CMK (cell line): ENCODE measurements around the gene CMSS1.

ENCODE experiments used
- DNase-seq: peaks from one replicate; pipeline ENCODE4 v3.0.0-alpha.2; 2010; ENCODE audit warnings: low read depth

CMSS1 gene

GRCh38 chr3:100107221-100107814 lies 289.7 kb downstream of the CMSS1 start:
- DNase-seq, result no peak

DNA sequence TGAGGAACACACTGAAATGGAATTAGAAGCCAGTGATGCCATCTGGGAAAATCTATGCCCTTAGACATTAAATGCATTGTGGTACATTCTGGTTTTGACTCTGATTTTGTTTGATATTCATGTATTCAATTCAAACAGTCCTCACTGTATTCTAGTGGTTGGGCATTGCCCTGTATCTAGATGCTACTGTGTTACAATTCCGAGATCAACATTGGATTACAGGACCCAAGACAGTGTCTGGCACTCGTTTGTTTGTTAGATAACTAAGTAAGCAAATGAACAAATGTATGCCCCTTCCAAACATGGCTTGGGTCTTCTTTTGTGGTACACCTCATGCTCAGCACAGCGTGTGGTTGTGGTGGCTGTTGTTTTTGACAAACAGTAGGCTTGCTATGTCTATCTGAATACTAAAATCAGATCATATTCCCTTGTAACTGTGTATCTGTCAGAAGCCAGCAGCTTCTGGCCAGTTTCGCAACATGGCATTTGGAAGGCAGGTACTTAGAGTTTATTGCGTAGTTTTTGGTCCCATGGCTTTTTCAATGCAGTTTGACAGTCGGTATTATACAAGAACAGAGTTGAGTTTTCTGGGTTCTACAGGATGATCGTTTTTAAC lies 290.9 kb downstream of the CMSS1 start:
- DNase-seq, result no peak

GRCh38 chr3:100110162-100110561 lies 292.5 kb downstream of the CMSS1 start:
- DNase-seq, result no peak

DNA sequence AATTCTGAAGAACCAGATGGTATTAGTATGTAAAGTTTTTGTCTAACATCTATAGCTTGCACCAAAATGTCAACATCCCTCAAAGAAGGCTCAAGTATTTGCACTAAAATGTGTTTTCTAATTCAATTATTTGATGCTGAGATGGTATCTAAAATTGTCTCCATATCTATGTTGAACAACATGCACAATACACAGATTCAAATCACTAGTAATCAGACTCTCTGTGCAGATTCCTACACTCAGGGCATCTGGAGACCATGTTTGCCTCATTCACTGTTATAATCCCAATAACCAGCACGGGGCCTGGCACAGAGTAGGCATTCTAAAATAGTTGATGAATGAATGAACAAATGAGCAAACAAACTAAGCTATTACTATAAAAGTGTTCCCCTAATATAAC lies 294.1 kb downstream of the CMSS1 start:
- no peak for DNase-seq

- DNase-seq, result no peak
Observed at GRCh38 chr3:100113723-100114412, 296.2 kb downstream of the CMSS1 start.

DNA sequence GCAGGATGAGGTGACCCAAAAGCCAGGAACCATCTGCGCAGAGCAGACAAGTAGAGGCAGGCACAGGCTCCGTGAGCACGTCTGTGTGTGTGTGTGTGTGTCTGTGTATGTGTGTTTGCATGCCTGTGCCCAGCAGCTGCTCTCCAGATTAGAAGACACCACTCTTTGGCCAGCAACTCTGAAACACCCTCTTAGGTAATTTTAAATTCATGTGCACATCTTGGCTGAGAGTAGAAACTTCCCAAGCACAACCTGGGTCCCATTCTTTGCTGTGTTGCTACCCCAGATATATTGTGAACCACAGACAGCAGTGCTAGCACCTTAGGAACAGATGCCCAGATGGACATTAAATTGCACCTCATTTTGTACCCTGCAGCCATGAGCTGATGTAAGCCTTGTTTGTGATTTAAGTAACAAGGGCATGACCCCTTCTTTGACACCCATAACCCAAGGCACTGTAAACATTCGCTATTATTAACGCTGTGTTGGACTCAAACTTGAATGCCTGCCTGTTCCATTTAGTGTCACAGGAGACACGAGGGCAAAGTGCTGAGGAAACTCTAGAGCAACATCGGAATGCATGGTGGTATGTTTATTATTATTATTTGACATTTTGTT lies 296.9 kb downstream of the CMSS1 start, which contains the start of gene FILIP1L:
Gene FILIP1L, minus strand, starts transcription at position 89 of the 618 bp plus-strand sequence.
- DNase-seq, result no peak

- DNase-seq, result no peak
Observed at GRCh38 chr3:100117093-100117492, 299.4 kb downstream of the CMSS1 start.

DNA sequence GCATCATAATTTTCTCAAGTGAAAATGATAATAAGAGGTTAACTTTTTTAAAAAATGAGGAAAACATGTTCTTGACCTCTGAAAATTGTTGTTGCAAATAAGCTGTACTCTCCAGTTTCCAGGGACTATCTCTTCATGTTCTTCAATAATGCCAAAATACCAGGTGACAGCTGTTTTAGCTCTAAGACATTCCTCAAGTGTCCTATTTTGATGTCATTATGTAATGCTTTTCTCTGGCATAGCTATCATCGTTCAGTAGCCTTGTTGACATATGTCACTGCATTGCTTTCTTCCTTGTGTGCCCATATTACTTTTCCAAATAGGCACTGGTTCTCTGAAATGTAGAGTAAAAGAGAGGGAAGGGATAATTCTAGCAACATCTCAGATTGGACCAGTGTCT lies 302.4 kb downstream of the CMSS1 start:
- DNase-seq, result no peak

DNA sequence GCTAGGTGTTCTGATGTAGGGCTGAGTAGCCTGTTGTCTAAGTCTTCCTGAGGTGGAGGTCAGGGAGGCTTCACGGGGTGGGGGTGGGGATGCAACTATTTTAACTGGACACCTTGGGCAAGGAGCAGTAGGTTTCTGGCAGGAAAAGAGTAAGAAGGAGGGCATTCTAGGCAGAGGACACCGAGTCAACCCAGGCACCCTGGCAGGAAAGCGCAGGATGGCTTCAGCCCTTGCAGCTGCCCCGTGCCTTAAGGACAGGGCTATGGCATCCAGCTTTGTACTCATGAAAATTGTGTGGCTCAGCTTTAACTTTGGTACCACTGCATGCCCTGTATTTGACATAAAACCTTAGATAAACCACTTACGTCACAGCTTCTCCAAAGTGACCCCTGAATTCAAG lies 303.0 kb downstream of the CMSS1 start:
- DNase-seq, result no peak

- DNase-seq, result no peak
Observed at GRCh38 chr3:100122321-100122720, 304.7 kb downstream of the CMSS1 start.

DNA sequence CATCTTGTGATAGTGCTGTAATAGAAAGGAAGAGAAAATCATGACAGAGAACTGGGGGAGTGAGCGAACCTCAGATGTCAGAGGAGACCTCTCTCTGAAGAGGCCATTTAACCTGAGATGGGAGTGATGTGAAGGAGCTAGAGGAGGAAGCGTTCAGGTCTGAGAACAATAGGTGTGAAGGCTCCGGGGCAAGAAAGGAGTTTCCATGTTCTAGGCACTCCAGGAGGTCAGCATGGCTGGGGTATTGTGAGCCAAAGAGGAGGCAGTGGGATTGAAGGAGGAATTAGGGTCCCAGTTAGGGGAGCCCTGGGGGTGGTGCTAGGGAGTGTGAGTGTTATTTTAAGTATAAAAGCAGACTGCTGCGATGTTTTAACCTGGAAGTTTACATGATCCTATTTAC lies 305.4 kb downstream of the CMSS1 start:
- DNase-seq, result no peak

GRCh38 chr3:100124201-100124761 lies 306.6 kb downstream of the CMSS1 start:
- no peak for DNase-seq

DNA sequence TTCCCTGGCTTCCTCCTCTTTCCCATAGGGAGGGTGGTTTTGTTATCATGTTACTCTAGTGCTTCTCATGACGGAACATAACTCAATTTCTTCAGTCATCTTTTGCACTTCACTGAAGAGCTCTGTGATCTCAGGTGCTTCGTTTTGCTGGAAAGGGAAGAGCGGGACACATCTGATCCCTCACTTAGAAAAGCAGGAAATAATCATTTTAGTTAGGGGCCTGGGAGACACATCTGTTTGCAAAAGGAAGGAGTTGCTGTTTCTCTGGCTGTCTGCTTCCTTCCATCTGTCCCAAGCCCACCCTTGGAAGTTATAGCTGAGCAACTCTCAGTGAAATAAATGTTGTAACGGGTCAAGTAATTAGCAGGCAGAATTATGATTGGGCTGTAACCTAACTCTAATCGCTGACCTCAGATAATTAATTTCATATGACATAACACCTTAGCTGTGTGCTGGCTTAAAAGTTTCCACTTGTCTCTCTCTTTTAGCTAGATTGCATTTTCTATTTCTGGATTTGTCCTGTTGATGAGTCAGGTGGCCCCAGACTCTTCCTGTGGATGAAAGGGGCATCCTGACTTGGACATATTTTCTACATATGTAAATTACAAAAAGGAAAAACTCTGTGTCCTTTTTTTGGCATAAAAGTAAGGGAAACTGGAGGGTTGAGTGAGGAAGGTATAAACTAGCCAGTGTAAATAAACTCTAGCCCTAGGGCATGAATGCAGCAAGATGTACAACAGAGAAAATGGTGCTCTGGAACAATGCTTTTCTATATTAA lies 307.7 kb downstream of the CMSS1 start:
- no peak for DNase-seq

DNA sequence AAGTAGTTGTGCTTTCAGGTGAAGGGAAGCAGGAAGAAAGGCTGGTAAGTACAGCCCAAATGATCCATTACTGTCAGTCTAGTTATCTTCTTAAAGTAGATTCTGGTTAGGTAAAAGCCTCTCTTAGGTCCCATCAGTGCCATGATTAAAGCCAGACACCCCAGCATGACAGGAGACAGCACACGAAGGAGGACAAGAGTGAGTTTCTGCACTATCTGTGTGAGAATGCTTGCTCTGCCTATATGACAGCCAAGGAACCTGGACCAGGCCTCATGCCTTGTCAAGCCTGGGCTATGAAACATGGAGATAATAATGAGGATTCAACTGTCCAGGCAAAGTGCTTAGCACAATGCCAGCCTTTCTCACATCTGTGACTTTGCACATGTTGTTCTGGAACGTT lies 310.1 kb downstream of the CMSS1 start:
- no peak for DNase-seq

- DNase-seq, result no peak
Observed at GRCh38 chr3:100128565-100128964, 310.9 kb downstream of the CMSS1 start.

DNA sequence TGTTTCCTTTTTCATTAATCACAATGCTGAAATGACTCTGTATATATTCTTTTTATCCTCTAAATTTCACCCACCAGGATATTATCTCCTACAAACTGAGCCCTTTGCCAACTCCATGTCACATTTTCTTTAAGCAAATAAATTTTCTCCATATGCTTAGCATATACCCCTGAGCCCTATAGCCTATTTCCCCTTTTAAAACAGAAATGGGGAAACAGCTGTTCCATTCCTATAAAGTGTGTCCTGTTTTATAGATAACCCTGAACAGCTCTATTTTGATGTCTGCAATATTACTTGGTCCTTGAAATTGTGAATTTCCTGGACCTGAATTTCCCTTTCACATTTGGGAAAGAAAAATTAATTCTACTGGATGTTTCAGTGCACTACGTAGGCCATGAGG lies 312.3 kb downstream of the CMSS1 start:
- no peak for DNase-seq

- DNase-seq, result no peak
Observed at GRCh38 chr3:100131241-100131640, 313.6 kb downstream of the CMSS1 start.

DNA sequence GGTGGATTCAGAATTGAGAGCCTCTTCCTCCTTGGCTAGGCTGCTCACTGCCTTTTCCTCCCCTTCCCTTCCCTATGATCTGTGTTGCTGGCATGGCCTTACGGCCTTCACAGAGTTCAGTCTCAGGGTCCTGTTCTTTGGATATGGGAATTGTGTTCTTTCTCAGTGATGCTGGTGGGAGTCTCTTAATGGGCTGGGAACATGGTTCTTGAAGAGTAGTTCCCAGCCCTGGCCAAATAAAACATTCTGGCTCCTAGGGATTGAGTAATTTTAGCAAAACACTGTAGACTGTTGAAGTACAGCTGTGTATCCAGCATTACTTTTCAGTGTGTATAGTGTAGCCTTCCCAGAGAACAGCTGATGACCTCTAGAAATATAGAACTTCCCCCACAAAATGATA lies 319.3 kb downstream of the CMSS1 start:
- no peak for DNase-seq

GRCh38 chr3:100140976-100141375 lies 323.3 kb downstream of the CMSS1 start:
- no peak for DNase-seq

DNA sequence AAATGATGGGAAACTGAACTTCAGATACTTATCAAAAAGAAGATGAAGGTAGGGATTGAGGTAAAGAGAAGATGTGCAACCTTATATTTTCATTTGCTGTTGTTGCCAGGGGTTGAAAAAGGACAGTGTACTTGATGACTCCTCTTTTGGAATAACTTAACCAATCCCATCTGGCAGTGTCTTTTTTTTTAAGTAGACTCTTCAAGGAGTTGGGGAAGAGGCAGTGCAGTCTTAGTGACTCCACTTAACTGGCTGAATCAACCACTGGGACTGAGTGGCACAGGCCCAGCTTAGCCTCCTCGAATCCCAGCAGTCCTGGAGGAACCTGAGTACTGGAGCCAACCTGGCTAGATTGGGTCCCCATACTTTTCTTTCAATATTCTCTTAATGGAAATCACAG lies 323.9 kb downstream of the CMSS1 start:
- DNase-seq, result no peak

DNA sequence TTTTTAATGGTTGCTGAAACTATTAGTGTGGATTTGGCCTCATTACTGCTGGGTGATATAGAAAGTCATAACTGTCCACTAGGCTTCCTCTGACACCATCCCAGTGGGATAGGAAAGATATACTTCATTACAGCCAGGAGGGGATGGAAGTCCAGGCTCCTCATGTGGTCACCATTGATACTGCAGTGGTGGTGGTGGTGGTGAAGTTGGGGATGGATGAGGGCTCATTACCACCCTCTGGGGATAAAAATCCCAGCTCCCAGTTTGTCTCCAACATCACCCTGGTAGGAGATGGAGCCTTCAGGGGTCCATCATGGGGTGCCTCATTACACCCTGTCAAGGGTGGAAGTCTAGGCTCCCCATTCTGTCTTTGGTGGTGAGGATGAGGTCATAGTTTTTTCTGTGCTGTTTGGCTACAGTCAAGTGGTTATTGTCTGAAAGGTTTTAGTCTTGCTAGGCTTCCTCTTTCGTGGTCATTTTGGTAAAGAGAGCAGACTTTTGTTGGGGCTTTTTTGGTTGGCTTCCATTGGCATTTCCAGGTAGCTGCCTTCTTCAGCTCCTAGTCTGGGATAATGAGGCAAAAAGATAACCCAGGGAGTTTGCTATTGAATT lies 326.7 kb downstream of the CMSS1 start:
- DNase-seq, result no peak

- no peak for DNase-seq
Observed at GRCh38 chr3:100149130-100149529, 331.5 kb downstream of the CMSS1 start.
